ENCODE measurements around the gene PPFIA1. TPM values are rescaled to one million over a fixed set of nuclear protein-coding genes. Genes with fewer than 3 reads are reported as not detected.

PPFIA1 gene
- total RNA-seq, 2 experiments from 2014 or later = 34.3 to 42.0 TPM

DNA sequence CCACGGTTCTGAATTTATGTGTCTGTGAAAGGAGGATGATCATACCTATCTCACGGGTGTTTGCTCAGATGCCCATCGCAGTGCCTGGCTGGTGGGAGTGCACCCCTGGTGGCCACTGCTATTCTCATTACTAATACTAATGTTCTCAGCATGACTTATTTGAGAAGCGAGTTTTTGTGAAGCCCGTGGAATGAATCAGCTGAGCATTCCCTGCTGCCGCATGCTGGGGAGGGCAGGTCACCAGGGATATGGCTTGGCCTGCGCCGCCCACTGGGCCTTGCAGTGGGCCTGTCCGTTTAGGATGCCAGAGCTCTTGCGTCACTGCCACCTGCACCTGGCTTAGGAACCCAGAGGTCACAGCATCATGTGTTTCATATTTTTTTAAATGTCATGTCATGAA is 144.7 kb downstream of the PPFIA1 start:
- DNase-seq = no peak
- no peaks in the 10 kb centered on the region for H3K9me3 ChIP-seq (ENCODE audit: control insufficient read depth in 1 of 2, insufficient read depth in 1 of 2, low read length in 2 of 2)
- Mint-ChIP-seq H3K27me3 (no peaks in the 10 kb centered on the region), H3K36me3 (ENCODE audit: low read depth) (no peaks in the 10 kb centered on the region), H3K4me1 (ENCODE audit: low read depth) (no peaks in the 10 kb centered on the region), H3K4me3 (no peak overlapping the region), H3K27ac (no peak overlapping the region), H3K9me3 (no peaks in the 10 kb centered on the region)
- POLR2A ChIA-PET = no interaction called here
- ATAC-seq (ENCODE audit: poor library complexity) = no peak
- H3K27me3 ChIP-seq (ENCODE audit: control insufficient read depth in 1 of 2, insufficient read depth in 2 of 2, low read length in 2 of 2) = no peaks in the 10 kb centered on the region
- H3K27ac ChIP-seq (ENCODE audit: low read depth in 1 of 2, low read length in 2 of 2) = no peak overlapping the region
- no peaks in the 10 kb centered on the region for H3K36me3 ChIP-seq (ENCODE audit: insufficient read depth, low read length)
- H3K4me3 ChIP-seq (ENCODE audit: low read length) = no peak overlapping the region
- CTCF ChIA-PET = no interaction called here
- TF ChIP-seq, protein P1, sequence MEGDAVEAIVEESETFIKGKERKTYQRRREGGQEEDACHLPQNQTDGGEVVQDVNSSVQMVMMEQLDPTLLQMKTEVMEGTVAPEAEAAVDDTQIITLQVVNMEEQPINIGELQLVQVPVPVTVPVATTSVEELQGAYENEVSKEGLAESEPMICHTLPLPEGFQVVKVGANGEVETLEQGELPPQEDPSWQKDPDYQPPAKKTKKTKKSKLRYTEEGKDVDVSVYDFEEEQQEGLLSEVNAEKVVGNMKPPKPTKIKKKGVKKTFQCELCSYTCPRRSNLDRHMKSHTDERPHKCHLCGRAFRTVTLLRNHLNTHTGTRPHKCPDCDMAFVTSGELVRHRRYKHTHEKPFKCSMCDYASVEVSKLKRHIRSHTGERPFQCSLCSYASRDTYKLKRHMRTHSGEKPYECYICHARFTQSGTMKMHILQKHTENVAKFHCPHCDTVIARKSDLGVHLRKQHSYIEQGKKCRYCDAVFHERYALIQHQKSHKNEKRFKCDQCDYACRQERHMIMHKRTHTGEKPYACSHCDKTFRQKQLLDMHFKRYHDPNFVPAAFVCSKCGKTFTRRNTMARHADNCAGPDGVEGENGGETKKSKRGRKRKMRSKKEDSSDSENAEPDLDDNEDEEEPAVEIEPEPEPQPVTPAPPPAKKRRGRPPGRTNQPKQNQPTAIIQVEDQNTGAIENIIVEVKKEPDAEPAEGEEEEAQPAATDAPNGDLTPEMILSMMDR (IDR thresholded peaks at IDR 0.05) = no peak
- H3K4me1 ChIP-seq (ENCODE audit: insufficient read depth, low read length) = no peaks in the 10 kb centered on the region
- intact Hi-C loops (cut with DNase I, micrococcal nuclease) = no loop called here

DNA sequence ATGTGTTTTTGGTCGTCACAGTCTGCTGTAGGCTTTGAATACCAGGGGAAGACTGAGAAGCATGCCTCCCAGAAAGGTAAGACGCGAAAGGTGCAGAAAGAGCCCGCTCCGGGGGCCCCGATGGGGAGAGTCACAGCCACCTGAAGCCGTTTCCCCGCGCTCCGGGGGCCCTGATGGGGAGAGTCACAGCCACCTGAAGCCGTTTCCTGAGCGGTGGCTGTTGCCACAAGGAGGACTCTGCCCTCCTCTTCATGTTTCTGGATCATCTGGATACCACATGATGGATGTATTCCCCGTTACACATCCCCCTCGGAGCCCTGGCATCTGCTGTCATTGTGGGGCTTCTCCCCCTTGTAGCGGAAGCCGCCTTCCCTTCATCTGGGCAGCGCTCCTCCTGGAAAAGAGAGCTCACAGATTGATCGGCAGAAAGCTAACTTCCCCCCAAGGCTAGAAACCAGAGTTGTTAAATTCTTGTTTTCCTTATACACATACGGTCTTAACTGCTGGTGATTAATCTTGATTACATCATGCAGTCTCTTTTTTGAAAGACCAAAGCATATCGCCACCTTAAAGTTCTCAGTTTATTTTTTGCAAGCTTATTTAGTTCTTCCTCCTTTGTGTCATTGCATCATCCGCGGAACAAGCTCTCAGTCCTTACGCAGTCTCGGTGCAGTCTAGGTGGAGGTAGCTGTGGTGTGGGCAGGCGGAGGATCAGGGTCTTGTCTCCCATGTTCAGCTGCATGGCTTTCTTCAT is 145.3 kb downstream of the PPFIA1 start:
- H3K4me3 Mint-ChIP-seq = no peak overlapping the region
- no peaks in the 10 kb centered on the region for H3K4me1 Mint-ChIP-seq (ENCODE audit: low read depth)
- no peak overlapping the region for H3K27ac Mint-ChIP-seq
- no peaks in the 10 kb centered on the region for H3K4me1 ChIP-seq (ENCODE audit: insufficient read depth, low read length)
- peak in 1 of 14 experiments; percentile 34 for DNase-seq
- H3K36me3 ChIP-seq (ENCODE audit: insufficient read depth, low read length) = no peaks in the 10 kb centered on the region
- no peaks in the 10 kb centered on the region for H3K9me3 Mint-ChIP-seq
- no peak overlapping the region for H3K27ac ChIP-seq (ENCODE audit: low read depth in 1 of 2, low read length in 2 of 2)
- H3K27me3 Mint-ChIP-seq = no peaks in the 10 kb centered on the region
- POLR2A ChIA-PET = no interaction called here
- H3K27me3 ChIP-seq (ENCODE audit: control insufficient read depth in 1 of 2, insufficient read depth in 2 of 2, low read length in 2 of 2) = no peaks in the 10 kb centered on the region
- no peak for ATAC-seq (ENCODE audit: poor library complexity)
- TF ChIP-seq, protein P1 (IDR thresholded peaks at IDR 0.05) = no peak
- intact Hi-C loops (cut with DNase I, micrococcal nuclease) = loop anchor here in 1 of 2 experiments (1.0 kb wide), 1 partner anchor 28 kb away; no protein-coding TSS in a partner anchor
- no peaks in the 10 kb centered on the region for H3K36me3 Mint-ChIP-seq (ENCODE audit: low read depth)
- no peak overlapping the region for H3K4me3 ChIP-seq (ENCODE audit: low read length)
- CTCF ChIA-PET = no interaction called here
- no peaks in the 10 kb centered on the region for H3K9me3 ChIP-seq (ENCODE audit: control insufficient read depth in 1 of 2, insufficient read depth in 1 of 2, low read length in 2 of 2)

DNA sequence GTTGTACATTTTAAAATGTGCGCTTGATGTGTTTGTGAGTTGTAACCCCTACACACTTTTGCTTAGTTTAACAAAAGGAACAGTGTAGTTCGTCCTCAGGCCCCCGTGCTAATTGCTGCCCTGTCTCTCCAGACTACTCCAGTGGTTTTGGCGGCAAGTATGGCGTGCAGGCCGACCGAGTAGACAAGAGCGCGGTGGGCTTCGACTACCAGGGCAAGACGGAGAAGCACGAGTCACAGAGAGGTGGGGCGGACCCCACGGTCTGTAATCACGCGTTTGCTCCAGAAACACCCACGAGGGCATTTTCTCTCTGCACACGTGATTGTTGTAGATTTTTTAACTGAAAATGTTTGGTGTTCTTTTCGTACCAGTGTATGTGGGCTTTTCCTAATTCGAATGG is 146.4 kb downstream of the PPFIA1 start:
- Histone ChIP-seq H3K27me3 (ENCODE audit: control insufficient read depth in 1 of 2, insufficient read depth in 2 of 2, low read length in 2 of 2) (no peaks in the 10 kb centered on the region), H3K9me3 (ENCODE audit: control insufficient read depth in 1 of 2, insufficient read depth in 1 of 2, low read length in 2 of 2) (no peaks in the 10 kb centered on the region), H3K36me3 (ENCODE audit: insufficient read depth, low read length) (no peaks in the 10 kb centered on the region), H3K27ac (ENCODE audit: low read depth in 1 of 2, low read length in 2 of 2) (no peak overlapping the region), H3K4me3 (ENCODE audit: low read length) (no peak overlapping the region), H3K4me1 (ENCODE audit: insufficient read depth, low read length) (no peaks in the 10 kb centered on the region)
- H3K4me1 Mint-ChIP-seq (ENCODE audit: low read depth) = no peaks in the 10 kb centered on the region
- H3K27ac Mint-ChIP-seq = no peak overlapping the region
- no peak overlapping the region for H3K4me3 Mint-ChIP-seq
- no peaks in the 10 kb centered on the region for H3K9me3 Mint-ChIP-seq
- ATAC-seq (ENCODE audit: poor library complexity) = no peak
- ChIA-PET CTCF (no interaction called here), POLR2A (no interaction called here)
- no peaks in the 10 kb centered on the region for H3K36me3 Mint-ChIP-seq (ENCODE audit: low read depth)
- TF ChIP-seq, protein P1 (IDR thresholded peaks at IDR 0.05) = no peak
- H3K27me3 Mint-ChIP-seq = no peaks in the 10 kb centered on the region
- DNase-seq = no peak
- intact Hi-C loops (cut with DNase I, micrococcal nuclease) = loop anchor here in 1 of 2 experiments (1.0 kb wide), 1 partner anchor 29 kb away; no protein-coding TSS in a partner anchor
